ACHN (cell line): ENCODE measurements around the gene AGPAT2.
A peak's percentile ranks its signal among the peaks of the same experiment; 100 is the strongest.
"Not testable (repeated sequence)": the region's sequence is repeated elsewhere in the genome, so short reads cannot be mapped to it uniquely, and the experiment has no call there.

Experiments used
- DNase-seq: peaks from one replicate; pipeline ENCODE4 v3.0.0-alpha.2; 2015
- in situ Hi-C: cut with HindIII; loops from 2 replicates; pipeline ENCODE4 v1.10.0; 2017; ENCODE audit warnings: low sequenced_read_pairs, low pct_ligation_motif_present, low pct_unique_long_range_greater_than_20kb

The AGPAT2 gene

DNA sequence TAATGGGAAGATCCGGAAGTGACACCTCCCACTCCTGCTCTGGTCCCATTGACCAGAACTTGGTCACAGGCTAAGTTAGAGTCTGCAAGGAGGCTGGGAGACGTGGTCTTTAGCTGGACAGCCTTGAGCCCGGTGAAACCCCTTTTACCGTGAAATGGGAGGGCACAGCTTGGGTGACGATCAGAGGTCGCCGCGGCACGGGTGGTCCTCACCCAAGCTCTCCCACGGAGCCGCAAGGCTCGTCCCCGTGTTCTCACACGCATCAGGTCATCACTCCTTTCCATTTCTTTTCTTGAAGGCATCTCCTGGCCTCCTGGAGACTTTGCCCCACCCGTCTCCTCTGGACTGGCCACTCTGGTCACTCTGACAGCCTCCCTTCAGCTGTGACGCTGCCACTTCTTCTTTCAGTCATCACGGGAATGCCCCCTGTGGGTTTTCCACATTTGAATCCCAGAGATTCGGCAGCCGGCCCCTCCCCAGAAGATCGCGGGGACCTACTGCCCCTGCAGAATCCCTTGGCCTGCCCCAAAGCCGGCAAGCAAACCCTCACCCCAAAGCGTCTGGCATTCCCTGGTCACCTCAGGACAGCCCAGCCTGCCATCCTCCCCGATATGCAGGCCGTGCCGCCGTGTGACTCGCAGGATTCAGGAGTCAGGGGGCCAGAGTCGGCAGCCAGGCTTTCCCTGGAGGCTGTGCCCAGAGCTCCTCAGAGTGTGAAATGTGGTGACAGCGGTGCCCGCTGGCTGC lies 43.5 kb downstream of the AGPAT2 start:
- no peak for DNase-seq
- in situ Hi-C loops: no loop called here

DNA sequence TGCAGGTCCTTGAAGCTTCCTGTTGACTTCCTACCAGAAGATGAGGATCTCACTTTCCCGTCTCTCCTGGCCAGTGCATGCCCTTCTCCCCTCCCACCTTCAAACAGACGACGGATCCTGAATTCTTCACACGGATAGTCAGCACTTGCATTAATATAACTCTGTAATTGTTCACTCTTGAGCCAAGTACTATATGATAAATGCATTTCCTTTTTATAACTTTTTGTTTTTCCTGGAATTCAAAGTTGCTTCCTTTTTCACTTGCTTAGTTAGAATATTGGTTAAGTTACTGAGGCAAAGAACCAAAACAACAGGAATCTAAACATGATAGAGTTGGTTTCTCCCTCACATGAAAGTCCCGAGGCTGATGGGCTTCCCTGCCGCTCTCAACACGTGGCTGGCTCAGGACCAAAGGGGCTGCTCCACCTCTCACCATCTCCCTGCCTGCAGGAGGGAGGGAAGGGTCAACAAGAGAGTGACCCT lies 44.8 kb downstream of the AGPAT2 start:
- in situ Hi-C loops: no loop called here
- DNase-seq: no peak

DNA sequence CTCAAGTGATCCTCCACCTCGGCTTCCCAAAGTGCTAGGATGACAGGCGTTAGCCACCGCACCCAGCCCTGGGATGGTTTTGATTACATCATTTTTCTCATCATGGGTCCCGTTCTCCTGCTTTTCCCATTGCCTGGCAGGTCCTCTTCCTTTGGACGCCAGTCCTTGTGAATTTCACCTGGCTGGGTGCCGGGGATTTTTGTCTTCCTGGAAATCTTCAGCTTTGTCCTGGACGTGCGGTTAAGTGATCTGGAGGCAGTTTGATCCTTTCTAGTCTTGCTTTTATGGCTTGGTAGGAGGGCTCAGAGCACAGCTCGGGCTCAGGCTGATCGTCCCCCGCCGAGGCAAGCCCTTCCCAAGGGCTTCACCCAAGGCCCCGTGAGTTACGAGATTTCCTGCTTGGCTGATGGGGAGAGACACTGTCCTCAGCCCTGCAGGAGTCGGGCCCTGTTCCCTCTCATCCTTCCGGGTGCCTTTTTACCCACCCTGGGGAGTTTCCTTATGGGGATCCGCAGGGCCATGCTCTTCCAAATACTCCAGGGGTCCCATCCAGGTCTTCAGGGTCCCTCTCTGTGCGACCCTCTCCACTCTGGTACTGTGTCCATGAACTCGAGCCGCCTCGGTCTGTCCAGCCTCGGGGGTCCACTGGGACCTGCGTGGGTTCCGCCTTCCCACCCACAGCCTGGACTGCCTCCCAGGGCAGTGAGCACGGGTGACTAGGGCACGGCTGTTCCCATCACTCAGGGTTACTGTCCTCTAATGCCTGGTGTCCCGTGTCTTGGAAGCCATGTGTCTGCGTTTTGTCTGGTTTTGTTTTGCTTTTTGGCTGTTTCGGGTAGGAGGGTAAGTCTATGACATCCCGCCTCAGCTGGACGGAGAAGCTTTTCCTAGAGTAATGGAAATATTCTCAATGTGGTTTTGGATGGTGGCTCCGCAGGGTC lies 46.8 kb downstream of the AGPAT2 start:
- in situ Hi-C loops: no loop called here
- no peak for DNase-seq

DNA sequence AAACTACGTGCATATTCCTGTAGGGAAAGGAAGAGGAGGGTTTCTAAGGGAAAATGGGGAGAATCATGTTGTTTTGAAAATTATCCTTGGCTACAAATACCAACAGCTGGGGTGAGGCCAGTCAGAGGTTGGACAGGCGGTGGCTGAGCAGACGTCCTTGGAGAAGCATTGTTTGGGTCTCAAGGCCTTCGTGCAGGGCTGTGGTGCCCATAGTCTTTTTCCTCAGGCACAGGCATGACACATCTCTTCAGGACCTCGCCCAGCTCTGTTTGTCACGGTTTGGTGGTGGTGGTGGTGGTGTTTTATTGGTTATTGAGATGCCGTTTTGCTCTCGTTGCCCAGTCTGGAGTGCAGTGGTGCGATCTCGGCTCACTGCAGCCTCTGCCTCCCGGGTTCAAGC lies 52.4 kb downstream of the AGPAT2 start:
- no peak for DNase-seq
- in situ Hi-C loops: no loop called here

GRCh38 chr9:136632491-136633106 lies 54.7 kb downstream of the AGPAT2 start:
- DNase-seq, in situ Hi-C loops: not testable (repeated sequence)

DNA sequence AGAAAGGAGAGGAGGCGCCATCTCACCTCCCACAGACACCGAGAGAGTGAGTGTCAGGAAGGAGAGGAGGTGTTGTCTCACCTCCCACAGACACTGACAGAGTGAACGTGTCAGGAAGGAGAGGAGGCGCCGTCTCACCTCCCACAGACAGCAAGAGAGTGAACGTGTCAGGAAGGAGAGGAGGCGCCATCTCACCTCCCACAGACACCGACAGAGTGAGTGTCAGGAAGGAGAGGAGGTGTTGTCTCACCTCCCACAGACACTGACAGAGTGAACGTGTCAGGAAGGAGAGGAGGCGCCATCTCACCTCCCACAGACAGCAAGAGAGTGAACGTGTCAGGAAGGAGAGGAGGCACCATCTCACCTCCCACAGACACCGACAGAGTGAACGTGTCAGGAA lies 55.2 kb downstream of the AGPAT2 start:
- in situ Hi-C loops, DNase-seq: not testable (repeated sequence)

DNA sequence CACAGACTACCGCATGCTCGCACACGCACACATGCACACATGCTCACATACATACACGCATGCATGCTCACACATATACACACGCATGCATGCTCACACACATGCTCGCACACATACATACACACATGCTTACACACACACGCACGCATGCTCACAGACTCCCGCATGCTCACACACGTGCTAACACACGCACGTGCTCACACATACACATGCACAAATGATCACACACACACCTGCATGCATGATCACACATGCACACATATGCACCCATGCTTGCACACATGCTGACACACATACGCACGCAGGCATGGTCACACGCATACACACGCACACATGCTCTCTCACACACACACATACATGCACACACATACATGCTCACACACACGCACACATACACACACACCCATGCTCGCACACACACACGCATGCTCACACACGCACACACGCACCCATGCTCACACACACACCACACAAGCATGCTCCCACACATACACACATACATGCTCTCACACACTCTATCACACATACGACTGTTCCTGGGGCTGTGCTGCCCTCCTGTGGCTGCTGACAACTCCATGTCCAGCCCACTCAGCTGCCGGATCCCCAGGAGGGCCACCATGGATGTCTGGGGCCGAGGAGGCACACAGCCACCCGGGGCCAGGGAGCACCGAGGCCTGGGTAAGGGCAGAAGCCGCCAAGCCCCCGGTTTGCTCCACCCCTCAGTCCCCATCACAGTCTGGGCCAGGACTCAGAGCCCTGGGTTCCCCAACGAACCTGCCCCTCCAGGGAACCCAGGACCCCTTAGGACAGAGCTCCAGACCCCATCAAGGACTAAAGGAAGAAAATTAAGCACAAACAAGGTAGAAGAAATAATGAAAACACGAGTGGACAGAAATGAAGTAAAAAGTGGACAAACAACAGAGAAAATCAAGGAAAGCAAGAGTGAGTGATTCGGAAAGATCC lies 55.9 kb downstream of the AGPAT2 start:
- in situ Hi-C loops: no loop called here
- peak; percentile 67 for DNase-seq

GRCh38 chr9:136630662-136630992 lies 56.6 kb downstream of the AGPAT2 start:
- DNase-seq: no peak
- in situ Hi-C loops: no loop called here

DNA sequence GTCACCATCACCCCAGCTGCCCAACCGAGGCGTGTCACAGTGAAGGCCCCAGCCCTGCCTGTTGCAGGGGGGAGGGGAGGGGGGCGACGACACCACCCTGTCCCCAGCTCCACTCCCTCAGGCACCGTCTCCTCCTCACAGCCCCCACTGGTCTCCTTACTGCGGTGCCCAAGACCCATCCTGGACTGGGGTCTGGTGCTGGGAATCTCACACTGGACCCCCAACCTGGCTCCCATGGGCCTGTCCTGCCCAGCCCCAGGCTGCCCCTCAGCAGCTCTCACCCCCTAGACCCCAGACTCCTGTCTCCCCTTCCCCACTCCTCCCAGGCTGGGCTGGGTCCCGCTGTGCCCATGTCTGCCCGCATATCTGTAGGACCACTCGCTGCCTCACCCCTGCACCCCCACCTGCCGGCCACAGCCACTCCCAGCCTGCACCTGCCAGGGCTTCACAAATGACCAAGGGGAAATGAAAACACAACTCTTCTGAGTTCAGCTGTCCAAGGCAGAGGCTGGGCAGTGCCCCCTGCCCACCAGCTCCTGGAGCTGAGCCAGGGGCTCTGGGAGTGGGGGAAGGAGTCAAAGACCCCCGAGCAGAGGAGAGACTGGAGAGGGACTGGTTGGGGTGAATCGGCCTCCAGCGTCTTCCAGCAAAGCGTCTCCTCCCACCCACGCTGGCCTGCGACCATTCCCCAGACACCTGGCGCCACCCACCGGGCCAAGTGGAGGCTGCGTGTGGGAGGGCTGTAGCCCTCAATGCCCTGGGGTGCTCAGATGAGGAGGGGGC lies 57.2 kb downstream of the AGPAT2 start:
- in situ Hi-C loops: no loop called here
- DNase-seq: peak; percentile 47

DNA sequence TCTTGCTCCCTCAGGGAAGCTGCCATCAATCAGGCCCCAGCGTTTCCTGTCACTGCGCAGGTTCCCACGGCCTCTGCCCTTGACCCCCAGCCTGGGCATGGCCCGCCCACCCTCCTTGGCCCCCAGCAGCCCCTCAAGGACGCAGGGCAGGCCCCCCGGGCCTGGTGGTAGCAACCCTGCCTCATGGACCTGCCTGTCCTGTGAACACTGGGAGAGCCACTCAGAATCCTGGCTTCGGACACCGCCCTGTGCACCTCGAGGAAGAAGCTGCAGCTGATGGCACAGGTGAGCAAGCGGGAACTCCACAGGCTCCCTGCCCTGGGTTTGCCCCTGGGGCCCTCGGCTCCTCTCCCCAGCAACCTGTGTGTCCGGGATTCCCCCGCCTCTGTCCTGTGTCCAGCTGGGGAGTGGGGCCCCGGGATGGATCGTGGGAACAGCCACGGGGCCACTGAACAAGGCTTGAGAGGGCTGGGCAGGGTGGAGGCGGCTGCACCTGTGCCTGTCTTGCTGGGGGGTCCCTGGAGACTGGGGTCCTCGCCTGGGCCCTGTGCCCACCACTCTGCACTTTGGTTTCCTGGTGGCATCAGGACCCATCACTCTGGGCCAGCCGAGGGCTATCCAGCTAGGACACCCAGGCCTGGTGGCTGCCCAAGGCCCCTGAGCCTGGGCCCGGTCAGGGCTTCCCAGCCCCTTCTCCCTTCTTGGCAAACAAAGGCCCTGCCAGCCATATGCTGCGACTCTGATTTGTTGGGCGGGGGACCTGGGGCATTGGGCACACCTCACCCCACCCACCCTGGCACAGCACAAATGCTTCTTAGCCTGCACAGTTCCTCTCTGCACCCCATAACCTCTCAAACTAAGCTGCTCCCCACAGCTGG lies 58.0 kb downstream of the AGPAT2 start:
- DNase-seq: no peak
- in situ Hi-C loops: no loop called here

DNA sequence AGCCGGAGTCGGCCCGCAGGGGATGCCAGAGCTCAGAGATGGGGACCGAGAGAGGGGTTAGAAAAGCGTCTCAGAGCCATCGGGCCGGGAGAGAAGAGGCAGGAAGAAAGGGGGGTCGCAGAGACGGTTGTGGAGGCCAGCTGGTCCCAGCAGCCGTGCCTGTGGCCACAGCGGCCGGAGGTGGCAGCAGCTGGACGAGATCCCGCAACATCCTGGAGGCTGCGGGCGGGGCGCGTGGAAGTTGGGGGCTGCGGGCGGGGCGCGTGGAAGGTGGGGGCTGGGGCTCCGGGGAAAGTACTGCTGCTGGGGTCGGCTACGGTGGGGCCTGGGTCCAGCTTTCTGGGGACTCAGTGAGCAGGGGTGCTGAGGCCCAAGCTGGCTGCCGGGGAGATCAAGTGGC lies 59.0 kb downstream of the AGPAT2 start:
- no peak for DNase-seq
- in situ Hi-C loops: no loop called here

DNA sequence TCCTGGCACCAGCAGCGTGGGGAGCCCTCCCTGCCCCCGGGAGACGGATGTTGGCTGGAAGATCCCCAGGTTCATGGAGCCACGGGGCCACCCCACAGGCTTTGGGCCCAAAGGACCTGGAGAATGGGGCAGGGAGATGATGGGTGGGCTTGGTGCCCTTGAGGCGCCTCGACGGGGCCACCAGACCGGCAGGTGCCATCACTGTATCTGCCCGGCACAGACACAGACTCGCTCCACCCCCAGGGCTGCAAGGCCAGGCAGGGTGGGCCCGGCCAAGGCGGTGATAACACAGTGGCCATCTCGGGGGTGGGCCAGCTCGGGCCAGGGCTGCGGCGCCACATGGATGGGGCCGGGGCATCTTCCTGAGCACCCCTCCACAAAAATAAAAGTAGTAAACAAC lies 59.6 kb downstream of the AGPAT2 start:
- in situ Hi-C loops: no loop called here
- DNase-seq: no peak

- in situ Hi-C loops: no loop called here
Observed at GRCh38 chr9:136626740-136627642, 60.3 kb downstream of the AGPAT2 start.

DNA sequence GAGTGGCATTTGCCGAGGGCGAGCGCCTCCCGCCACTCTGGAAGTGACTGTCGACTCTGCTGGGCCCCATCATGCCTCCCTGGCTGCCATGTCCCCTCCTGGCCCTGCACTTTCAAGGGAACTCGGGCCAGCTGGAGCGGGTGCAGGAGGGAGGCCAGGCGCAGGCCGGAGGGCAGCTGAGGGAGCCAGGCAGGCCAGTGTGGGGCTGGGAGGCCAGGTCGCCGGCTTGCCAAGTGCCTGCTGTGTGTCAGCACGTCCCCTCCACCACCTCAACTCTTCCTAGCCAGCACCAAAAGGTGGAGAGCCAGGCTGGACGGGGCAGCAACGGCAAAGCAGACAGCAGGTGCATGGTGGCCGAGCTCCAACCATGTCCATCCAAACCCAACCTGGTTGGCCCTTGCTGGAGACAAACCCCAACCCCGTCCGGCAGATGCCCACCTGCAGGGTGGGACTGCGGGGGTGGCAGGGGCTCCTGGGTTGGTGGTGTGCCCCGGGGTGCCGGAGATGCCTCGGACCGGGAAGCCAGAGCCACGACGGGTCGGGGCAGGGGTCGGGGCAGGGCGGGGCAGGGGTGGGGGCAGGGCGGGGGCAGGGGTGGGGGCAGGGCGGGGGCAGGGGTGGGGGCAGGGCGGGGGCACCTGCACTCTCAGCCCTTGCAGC lies 61.1 kb downstream of the AGPAT2 start:
- DNase-seq: no peak
- in situ Hi-C loops: no loop called here

More at GRCh38 chr9:136626740-136627642, 60.3 kb downstream of the AGPAT2 start:
- no peak for DNase-seq
